HG02884 (cell line): Measurements from ENCODE around the gene LEF1.

Source experiments
- ATAC-seq: cut with Tn5 transposase; IDR thresholded peaks from one replicate; pipeline ENCODE4 v1.9.1; 2021; ENCODE audit warnings: mild to moderate bottlenecking, moderate library complexity; ENCODE audit not compliant: unreplicated experiment

LEF1 gene

GRCh38 chr4:108180513-108180912, 11.8 kb upstream of the LEF1 start:
- ATAC-seq = no peak

GRCh38 chr4:108175966-108176365, 7.2 kb upstream of the LEF1 start:
- ATAC-seq = no peak

GRCh38 chr4:108174856-108175255, 6.1 kb upstream of the LEF1 start:
- ATAC-seq = no peak

- ATAC-seq = no peak
Observed at GRCh38 chr4:108173599-108174057, 4.9 kb upstream of the LEF1 start.

GRCh38 chr4:108172753-108173598, 4.2 kb upstream of the LEF1 start:
- ATAC-seq = peak; percentile 38

- ATAC-seq = peak; percentile 16
Observed at GRCh38 chr4:108172231-108172752, 3.6 kb upstream of the LEF1 start.

- ATAC-seq = no peak
Observed at GRCh38 chr4:108171339-108172230, 2.9 kb upstream of the LEF1 start.

GRCh38 chr4:108170631-108171338, 2.1 kb upstream of the LEF1 start:
- ATAC-seq = no peak

GRCh38 chr4:108169664-108170063, 932 bp upstream of the LEF1 start:
- ATAC-seq = no peak

GRCh38 chr4:108168160-108168670, 517 bp downstream of the LEF1 start:
- ATAC-seq = no peak

- ATAC-seq = peak; percentile 24
Observed at GRCh38 chr4:108166441-108167315, 2.1 kb downstream of the LEF1 start.

- no peak for ATAC-seq
Observed at GRCh38 chr4:108166038-108166437, 2.7 kb downstream of the LEF1 start.

- no peak for ATAC-seq
Observed at GRCh38 chr4:108165586-108165985, 3.1 kb downstream of the LEF1 start.

- ATAC-seq = no peak
Observed at GRCh38 chr4:108163351-108163750, 5.4 kb downstream of the LEF1 start.

- ATAC-seq = no peak
Observed at GRCh38 chr4:108160741-108161352, 7.9 kb downstream of the LEF1 start.

GRCh38 chr4:108159845-108160244, 8.9 kb downstream of the LEF1 start:
- no peak for ATAC-seq

- ATAC-seq = no peak
Observed at GRCh38 chr4:108157655-108158054, 11.1 kb downstream of the LEF1 start.

GRCh38 chr4:108156391-108156790, 12.3 kb downstream of the LEF1 start:
- no peak for ATAC-seq

GRCh38 chr4:108155373-108155772, 13.4 kb downstream of the LEF1 start:
- peak; percentile 70 for ATAC-seq
